ENCODE measurements around the gene SUGCT. TPM values are rescaled to one million over a fixed set of nuclear protein-coding genes. Genes with fewer than 3 reads are reported as not detected.

SUGCT gene
- total RNA-seq, 1 experiment from 2014 or later: 4.6 TPM

DNA sequence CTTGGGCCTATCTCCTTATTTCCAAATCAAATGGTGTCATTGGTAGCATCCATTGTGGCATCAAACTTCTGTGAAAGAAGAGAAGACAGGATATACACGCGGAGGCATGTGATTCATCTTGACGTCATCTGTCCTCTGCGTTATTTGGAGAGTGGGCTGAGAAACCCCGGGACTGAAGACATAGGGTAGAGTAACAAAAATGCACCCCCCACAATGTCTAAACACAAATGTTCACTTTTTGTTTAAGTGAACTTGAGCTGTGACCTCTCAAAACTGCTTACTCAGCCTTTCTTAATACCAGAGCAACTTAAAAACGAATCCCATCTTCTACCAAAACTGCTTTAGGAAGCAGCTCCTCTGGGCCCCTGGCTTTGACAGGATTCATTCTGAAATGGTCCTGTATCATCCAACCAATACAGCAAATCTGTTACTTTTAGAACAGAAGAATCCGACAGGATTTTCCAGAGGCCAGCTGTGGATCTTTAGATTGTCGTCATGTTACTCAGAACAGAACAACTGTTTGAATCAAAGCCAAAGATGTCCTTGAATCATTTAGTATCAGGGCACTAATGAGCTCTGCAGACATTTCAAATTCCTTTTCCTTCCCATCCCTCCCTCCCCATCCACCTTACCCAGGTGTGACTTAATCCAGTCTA, 438.1 kb downstream of the SUGCT start:
- DNase-seq (ENCODE audit: low spot score): no peak
- H3K4me3 Mint-ChIP-seq: no peak overlapping the region
- H3K27ac Mint-ChIP-seq: no peak overlapping the region
- CTCF ChIA-PET: interaction anchor here (1.6 kb wide), 1 partner anchor 341 kb away, joined by 3 read pairs; no protein-coding TSS in a partner anchor
- POLR2A ChIA-PET: no interaction called here
- no peaks in the 10 kb centered on the region for H3K36me3 Mint-ChIP-seq
- H3K27me3 Mint-ChIP-seq (ENCODE audit: low read depth): no peaks in the 10 kb centered on the region
- TF ChIP-seq NFYB (CRISPR knock-in tag; conservative IDR thresholded peaks at IDR 0.05; ENCODE audit: low read depth) (no peak), TP53 (CRISPR knock-in tag; IDR thresholded peaks at IDR 0.05) (no peak), NFATC4 (CRISPR knock-in tag; IDR thresholded peaks at IDR 0.05) (no peak), ZNF121 (CRISPR knock-in tag; IDR thresholded peaks at IDR 0.05) (no peak), PRRX2 (CRISPR knock-in tag; IDR thresholded peaks at IDR 0.05) (no peak), ETV6 (CRISPR knock-in tag; IDR thresholded peaks at IDR 0.05) (no peak), MXD4 (CRISPR knock-in tag; IDR thresholded peaks at IDR 0.05; ENCODE audit: borderline replicate concordance) (no peak), FOXK1 (CRISPR knock-in tag; IDR thresholded peaks at IDR 0.05) (no peak), ZNF138 (CRISPR knock-in tag; conservative IDR thresholded peaks at IDR 0.05) (no peak), RORB (CRISPR knock-in tag; IDR thresholded peaks at IDR 0.05) (no peak), ZNF219 (CRISPR knock-in tag; IDR thresholded peaks at IDR 0.05; ENCODE audit: borderline replicate concordance) (no peak)
- TF ChIP-seq, protein P1, sequence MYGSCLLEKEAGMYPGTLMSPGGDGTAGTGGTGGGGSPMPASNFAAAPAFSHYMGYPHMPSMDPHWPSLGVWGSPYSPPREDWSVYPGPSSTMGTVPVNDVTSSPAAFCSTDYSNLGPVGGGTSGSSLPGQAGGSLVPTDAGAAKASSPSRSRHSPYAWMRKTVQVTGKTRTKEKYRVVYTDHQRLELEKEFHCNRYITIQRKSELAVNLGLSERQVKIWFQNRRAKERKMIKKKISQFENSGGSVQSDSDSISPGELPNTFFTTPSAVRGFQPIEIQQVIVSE (CRISPR knock-in tag; IDR thresholded peaks at IDR 0.05; ENCODE audit: borderline replicate concordance): no peak
- TF ChIP-seq, protein P2, sequence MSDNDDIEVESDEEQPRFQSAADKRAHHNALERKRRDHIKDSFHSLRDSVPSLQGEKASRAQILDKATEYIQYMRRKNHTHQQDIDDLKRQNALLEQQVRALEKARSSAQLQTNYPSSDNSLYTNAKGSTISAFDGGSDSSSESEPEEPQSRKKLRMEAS (CRISPR knock-in tag; IDR thresholded peaks at IDR 0.05): no peak
- TF ChIP-seq, protein P3, sequence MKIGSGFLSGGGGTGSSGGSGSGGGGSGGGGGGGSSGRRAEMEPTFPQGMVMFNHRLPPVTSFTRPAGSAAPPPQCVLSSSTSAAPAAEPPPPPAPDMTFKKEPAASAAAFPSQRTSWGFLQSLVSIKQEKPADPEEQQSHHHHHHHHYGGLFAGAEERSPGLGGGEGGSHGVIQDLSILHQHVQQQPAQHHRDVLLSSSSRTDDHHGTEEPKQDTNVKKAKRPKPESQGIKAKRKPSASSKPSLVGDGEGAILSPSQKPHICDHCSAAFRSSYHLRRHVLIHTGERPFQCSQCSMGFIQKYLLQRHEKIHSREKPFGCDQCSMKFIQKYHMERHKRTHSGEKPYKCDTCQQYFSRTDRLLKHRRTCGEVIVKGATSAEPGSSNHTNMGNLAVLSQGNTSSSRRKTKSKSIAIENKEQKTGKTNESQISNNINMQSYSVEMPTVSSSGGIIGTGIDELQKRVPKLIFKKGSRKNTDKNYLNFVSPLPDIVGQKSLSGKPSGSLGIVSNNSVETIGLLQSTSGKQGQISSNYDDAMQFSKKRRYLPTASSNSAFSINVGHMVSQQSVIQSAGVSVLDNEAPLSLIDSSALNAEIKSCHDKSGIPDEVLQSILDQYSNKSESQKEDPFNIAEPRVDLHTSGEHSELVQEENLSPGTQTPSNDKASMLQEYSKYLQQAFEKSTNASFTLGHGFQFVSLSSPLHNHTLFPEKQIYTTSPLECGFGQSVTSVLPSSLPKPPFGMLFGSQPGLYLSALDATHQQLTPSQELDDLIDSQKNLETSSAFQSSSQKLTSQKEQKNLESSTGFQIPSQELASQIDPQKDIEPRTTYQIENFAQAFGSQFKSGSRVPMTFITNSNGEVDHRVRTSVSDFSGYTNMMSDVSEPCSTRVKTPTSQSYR (CRISPR knock-in tag; IDR thresholded peaks at IDR 0.05): no peak
- TF ChIP-seq, protein P4, sequence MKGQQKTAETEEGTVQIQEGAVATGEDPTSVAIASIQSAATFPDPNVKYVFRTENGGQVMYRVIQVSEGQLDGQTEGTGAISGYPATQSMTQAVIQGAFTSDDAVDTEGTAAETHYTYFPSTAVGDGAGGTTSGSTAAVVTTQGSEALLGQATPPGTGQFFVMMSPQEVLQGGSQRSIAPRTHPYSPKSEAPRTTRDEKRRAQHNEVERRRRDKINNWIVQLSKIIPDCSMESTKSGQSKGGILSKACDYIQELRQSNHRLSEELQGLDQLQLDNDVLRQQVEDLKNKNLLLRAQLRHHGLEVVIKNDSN (CRISPR knock-in tag; IDR thresholded peaks at IDR 0.05): no peak
- TF ChIP-seq, protein P5, sequence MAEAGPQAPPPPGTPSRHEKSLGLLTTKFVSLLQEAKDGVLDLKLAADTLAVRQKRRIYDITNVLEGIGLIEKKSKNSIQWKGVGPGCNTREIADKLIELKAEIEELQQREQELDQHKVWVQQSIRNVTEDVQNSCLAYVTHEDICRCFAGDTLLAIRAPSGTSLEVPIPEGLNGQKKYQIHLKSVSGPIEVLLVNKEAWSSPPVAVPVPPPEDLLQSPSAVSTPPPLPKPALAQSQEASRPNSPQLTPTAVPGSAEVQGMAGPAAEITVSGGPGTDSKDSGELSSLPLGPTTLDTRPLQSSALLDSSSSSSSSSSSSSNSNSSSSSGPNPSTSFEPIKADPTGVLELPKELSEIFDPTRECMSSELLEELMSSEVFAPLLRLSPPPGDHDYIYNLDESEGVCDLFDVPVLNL (CRISPR knock-in tag; IDR thresholded peaks at IDR 0.05; ENCODE audit: borderline replicate concordance, low read depth): no peak
- TF ChIP-seq, protein P6, sequence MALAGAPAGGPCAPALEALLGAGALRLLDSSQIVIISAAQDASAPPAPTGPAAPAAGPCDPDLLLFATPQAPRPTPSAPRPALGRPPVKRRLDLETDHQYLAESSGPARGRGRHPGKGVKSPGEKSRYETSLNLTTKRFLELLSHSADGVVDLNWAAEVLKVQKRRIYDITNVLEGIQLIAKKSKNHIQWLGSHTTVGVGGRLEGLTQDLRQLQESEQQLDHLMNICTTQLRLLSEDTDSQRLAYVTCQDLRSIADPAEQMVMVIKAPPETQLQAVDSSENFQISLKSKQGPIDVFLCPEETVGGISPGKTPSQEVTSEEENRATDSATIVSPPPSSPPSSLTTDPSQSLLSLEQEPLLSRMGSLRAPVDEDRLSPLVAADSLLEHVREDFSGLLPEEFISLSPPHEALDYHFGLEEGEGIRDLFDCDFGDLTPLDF (CRISPR knock-in tag; IDR thresholded peaks at IDR 0.05): no peak
- no peaks in the 10 kb centered on the region for H3K9me3 Mint-ChIP-seq
- ATAC-seq: no peak
- H3K4me1 Mint-ChIP-seq: peaks cover 35% of the 10 kb centered on the region

DNA sequence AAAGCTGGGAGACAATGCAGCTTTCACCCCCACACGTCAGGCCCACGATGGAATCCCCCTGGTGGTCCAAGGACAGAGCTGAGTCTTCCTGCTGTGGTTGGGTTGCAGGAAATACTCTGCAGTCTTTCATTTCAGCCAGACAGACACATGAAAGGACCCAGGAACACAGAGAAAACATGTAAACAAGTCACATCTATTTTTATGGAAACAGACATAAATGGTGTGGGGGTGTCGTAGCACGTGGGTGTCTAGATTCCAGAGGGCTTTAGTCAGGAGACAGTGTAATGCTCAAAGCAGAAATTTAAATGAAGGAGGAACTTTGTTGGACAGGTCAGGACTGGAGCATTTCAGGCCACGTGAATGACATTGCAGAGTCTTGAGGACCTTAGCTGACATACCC, 444.6 kb downstream of the SUGCT start:
- Mint-ChIP-seq H3K27me3 (ENCODE audit: low read depth) (no peaks in the 10 kb centered on the region), H3K9me3 (no peaks in the 10 kb centered on the region), H3K4me1 (peaks cover 27% of the 10 kb centered on the region), H3K27ac (no peak overlapping the region), H3K4me3 (no peak overlapping the region), H3K36me3 (no peaks in the 10 kb centered on the region)
- DNase-seq (ENCODE audit: low spot score) (no peak), ATAC-seq (peak; percentile 57)
- POLR2A ChIA-PET: interaction anchor here (0.6 kb wide), 1 partner anchor 496 kb away, joined by 3 read pairs; no protein-coding TSS in a partner anchor
- CTCF ChIA-PET: interaction anchor here (1.1 to 1.5 kb wide), 2 partner anchors 26 to 72 kb away, joined by 3 to 6 read pairs; no protein-coding TSS in a partner anchor
- TF ChIP-seq, protein P6 (CRISPR knock-in tag; IDR thresholded peaks at IDR 0.05): no peak
- no peak for TF ChIP-seq OVOL2 (CRISPR knock-in tag; IDR thresholded peaks at IDR 0.05; ENCODE audit: borderline replicate concordance)
- no peak for TF ChIP-seq EMX1 (CRISPR knock-in tag; IDR thresholded peaks at IDR 0.05)
- TF ChIP-seq SP1 (CRISPR knock-in tag; conservative IDR thresholded peaks at IDR 0.05): no peak
- TF ChIP-seq ZNF396 (CRISPR knock-in tag; IDR thresholded peaks at IDR 0.05; ENCODE audit: borderline replicate concordance): no peak
- TF ChIP-seq, protein P7, sequence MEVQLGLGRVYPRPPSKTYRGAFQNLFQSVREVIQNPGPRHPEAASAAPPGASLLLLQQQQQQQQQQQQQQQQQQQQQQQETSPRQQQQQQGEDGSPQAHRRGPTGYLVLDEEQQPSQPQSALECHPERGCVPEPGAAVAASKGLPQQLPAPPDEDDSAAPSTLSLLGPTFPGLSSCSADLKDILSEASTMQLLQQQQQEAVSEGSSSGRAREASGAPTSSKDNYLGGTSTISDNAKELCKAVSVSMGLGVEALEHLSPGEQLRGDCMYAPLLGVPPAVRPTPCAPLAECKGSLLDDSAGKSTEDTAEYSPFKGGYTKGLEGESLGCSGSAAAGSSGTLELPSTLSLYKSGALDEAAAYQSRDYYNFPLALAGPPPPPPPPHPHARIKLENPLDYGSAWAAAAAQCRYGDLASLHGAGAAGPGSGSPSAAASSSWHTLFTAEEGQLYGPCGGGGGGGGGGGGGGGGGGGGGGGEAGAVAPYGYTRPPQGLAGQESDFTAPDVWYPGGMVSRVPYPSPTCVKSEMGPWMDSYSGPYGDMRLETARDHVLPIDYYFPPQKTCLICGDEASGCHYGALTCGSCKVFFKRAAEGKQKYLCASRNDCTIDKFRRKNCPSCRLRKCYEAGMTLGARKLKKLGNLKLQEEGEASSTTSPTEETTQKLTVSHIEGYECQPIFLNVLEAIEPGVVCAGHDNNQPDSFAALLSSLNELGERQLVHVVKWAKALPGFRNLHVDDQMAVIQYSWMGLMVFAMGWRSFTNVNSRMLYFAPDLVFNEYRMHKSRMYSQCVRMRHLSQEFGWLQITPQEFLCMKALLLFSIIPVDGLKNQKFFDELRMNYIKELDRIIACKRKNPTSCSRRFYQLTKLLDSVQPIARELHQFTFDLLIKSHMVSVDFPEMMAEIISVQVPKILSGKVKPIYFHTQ (CRISPR knock-in tag; IDR thresholded peaks at IDR 0.05): no peak
- TF ChIP-seq, protein P8, sequence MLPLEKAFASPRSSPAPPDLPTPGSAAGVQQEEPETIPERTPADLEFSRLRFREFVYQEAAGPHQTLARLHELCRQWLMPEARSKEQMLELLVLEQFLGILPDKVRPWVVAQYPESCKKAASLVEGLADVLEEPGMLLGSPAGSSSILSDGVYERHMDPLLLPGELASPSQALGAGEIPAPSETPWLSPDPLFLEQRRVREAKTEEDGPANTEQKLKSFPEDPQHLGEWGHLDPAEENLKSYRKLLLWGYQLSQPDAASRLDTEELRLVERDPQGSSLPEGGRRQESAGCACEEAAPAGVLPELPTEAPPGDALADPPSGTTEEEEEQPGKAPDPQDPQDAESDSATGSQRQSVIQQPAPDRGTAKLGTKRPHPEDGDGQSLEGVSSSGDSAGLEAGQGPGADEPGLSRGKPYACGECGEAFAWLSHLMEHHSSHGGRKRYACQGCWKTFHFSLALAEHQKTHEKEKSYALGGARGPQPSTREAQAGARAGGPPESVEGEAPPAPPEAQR (CRISPR knock-in tag; IDR thresholded peaks at IDR 0.05): no peak
- no peak for TF ChIP-seq FOXK1 (CRISPR knock-in tag; IDR thresholded peaks at IDR 0.05)
